AG04449 (cell line): ENCODE results near the gene DDTL.

Source experiments
- CTCF ChIA-PET: fragments of 350-600 bp; formaldehyde crosslinking; extraction: SDS; loops from one replicate; lab custom pipeline; 2021; ENCODE audit warnings: antibody characterized with exemption; lab: Yijun Ruan, JAX
- POLR2A ChIA-PET: fragments of 400-600, 350-600 bp; formaldehyde crosslinking; extraction: SDS; loops from one replicate; lab custom pipeline; 2020; ENCODE audit warnings: antibody characterized with exemption, inconsistent platforms; lab: Yijun Ruan, JAX
- DNase-seq: peaks from one replicate; pipeline ENCODE4 v3.0.0-alpha.2; 2010; ENCODE audit warnings: low read depth, low spot score
- H3K4me3 ChIP-seq: 2 replicates; pipeline ENCODE4 v1.5.1; 2011; ENCODE audit warnings: low read depth, mild to moderate bottlenecking, control low read depth, low read length
- CTCF ChIP-seq: IDR thresholded peaks from one replicate; pipeline ENCODE4 v1.5.1; 2011; ENCODE audit warnings: mild to moderate bottlenecking, moderate library complexity, low read length, control low read depth, inconsistent platforms; ENCODE audit not compliant: insufficient read depth; ENCODE audit errors: missing control alignments

DDTL gene

GRCh38 chr22:24002272-24002671, 35.6 kb downstream of the DDTL start:
- H3K4me3 ChIP-seq, result no peak overlapping the region
- no peak for TF ChIP-seq CTCF
- ChIA-PET CTCF (no interaction called here), POLR2A (no interaction called here)
- no peak for DNase-seq

- ChIA-PET POLR2A (no interaction called here), CTCF (interaction anchor here (1.7 kb wide), 1 partner anchor 10 kb away, joined by 6 read pairs; no protein-coding TSS in a partner anchor)
- no peak for TF ChIP-seq CTCF
- no peak for DNase-seq
- H3K4me3 ChIP-seq, result no peak overlapping the region
These were observed 36.2 kb downstream of the DDTL start for GRCh38 chr22:24002851-24003250.

GRCh38 chr22:24003887-24004286, 37.2 kb downstream of the DDTL start:
- ChIA-PET POLR2A (no interaction called here), CTCF (interaction anchor here (1.7 kb wide), 1 partner anchor 9 kb away, joined by 6 read pairs; no protein-coding TSS in a partner anchor)
- DNase-seq, result no peak
- no peak for TF ChIP-seq CTCF
- H3K4me3 ChIP-seq, result no peak overlapping the region

- no peak for DNase-seq
- POLR2A ChIA-PET, result no interaction called here
- no peak within 1 kb of the TSS for H3K4me3 ChIP-seq
- CTCF ChIA-PET, result no interaction called here
- TF ChIP-seq CTCF, result no peak
These were observed 38.5 kb downstream of the DDTL start, which contains the start of gene GSTT4 for GRCh38 chr22:24005201-24005600. Gene GSTT4 (minus strand): TSS chr22:24005453. CDS start chr22:24005356, 97 bp downstream.

GRCh38 chr22:24006207-24006913, 39.7 kb downstream of the DDTL start:
- TF ChIP-seq CTCF, result no peak
- no peak for DNase-seq
- ChIA-PET POLR2A (no interaction called here), CTCF (no interaction called here)
- no peak overlapping the region for H3K4me3 ChIP-seq

GRCh38 chr22:24006914-24007214, 40.2 kb downstream of the DDTL start:
- ChIA-PET POLR2A (no interaction called here), CTCF (no interaction called here)
- TF ChIP-seq CTCF, result no peak
- DNase-seq, result no peak
- H3K4me3 ChIP-seq, result no peak overlapping the region
